C4-2B (cell line): Measurements from ENCODE around the gene OPRL1.

ENCODE experiments used
- H3K27ac ChIP-seq: fragments of 450-650 bp; 2 replicates; pipeline ENCODE4 v1.5.1; 2017
- ZFX ChIP-seq: fragments of 450-650 bp; IDR thresholded peaks from 2 replicates; pipeline ENCODE4 v1.6.1; 2017
- TF ChIP-seq, protein P1 (sequence below): fragments of 450-650 bp; conservative IDR thresholded peaks from 2 replicates; pipeline ENCODE4 v1.5.1; 2017; ENCODE audit warnings: mild to moderate bottlenecking

Gene OPRL1

DNA sequence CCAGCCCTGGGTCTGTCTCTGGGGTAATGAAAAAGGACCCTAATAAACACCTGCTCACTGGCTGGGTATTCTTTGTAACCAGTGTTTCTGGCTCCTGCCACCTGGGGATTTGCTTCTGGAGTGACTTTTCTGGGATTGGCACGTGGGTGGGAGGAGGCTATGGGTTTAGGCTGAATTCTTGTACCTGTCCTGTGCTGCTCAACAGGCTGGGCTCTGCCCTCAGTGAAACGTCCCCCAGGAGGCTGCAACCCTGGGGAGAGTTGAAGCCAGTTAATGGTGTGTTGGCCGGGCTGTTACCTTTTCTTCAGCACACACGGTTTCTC is 20.6 kb downstream of the OPRL1 start:
- TF ChIP-seq ZFX = no peak
- TF ChIP-seq, protein P1, sequence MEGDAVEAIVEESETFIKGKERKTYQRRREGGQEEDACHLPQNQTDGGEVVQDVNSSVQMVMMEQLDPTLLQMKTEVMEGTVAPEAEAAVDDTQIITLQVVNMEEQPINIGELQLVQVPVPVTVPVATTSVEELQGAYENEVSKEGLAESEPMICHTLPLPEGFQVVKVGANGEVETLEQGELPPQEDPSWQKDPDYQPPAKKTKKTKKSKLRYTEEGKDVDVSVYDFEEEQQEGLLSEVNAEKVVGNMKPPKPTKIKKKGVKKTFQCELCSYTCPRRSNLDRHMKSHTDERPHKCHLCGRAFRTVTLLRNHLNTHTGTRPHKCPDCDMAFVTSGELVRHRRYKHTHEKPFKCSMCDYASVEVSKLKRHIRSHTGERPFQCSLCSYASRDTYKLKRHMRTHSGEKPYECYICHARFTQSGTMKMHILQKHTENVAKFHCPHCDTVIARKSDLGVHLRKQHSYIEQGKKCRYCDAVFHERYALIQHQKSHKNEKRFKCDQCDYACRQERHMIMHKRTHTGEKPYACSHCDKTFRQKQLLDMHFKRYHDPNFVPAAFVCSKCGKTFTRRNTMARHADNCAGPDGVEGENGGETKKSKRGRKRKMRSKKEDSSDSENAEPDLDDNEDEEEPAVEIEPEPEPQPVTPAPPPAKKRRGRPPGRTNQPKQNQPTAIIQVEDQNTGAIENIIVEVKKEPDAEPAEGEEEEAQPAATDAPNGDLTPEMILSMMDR = no peak
- no peak overlapping the region for H3K27ac ChIP-seq

DNA sequence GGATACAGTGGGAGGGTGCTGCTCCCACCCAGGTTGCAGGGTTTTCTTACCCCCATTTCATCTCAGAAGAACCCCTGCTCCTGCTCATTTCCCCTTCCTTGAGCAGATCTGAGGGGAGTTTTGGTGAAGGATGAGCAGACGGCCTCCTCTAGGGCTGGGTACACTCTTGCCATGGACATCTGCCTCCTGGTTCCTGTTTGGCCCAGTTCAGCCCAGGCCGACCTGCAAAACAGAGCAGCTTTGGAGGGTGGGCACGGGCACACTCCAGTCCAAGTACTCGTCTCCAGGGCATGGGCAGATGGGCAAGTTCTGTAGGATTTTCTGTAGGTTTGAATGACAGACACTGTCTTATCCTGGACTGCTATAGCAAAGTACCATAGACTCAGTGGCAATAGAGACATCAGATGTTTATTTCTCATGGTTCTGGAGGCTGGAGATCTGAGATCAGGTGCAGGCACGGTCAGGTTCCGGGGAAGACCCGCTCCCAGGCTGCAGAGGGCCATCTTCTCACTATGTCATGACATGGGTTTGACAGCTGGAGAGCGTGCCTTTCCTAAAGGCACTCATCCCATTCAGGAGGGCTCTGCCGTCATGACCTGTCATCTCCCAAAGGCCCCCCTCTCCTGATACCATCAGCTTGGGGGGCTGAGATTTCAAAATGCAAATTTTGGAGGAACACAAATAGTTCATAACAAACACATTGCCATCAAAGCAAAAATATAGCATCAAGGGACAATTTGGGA is 21.2 kb downstream of the OPRL1 start:
- no peak overlapping the region for H3K27ac ChIP-seq
- TF ChIP-seq ZFX = no peak
- TF ChIP-seq, protein P1 = no peak

DNA sequence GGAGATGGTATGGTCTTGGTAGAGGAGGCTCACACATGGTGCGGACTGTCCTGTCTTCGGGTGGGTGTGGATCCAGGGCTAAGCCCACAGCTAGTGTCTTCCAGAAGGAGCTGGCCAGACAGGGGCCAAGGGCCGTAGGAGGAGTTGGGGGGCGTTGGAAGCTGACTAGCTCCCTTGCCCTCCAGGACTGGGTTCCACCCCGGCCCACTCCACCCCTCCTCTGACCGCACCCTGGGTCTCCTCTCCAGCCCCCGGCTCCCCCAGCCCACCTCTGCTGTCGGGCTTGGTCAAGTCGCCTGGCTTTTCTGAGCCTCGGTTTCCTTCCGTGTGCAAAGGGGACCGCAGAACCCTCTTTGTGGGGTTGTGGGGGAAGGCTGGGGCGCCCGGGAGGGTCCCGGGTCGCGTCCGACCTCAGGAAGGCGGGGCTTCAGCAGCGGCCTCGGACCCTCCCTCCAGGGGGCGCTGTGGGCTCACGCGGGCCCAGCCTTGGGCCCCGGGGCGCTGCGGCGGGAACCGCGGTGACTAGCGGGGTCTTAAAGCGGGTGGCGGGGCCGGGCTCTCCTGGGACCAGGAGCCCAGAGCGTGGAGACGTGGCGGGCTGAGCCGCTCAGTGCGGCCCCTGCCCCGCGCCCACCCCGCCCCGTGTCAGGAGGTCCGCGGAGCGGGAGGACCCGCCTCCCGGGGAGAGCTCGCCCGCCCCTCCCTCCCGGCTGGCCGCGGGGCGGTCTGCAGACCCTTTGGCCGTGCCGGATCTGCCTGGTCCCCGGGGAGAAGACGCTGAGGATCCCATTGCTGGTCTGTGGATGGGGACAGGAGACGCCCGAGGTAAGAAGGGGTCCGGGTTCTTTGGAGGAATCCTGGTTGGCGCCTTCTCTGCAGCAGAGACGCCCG is 22.1 kb downstream of the OPRL1 start:
- H3K27ac ChIP-seq = no peak overlapping the region
- TF ChIP-seq, protein P1 = peak; percentile 91
- no peak for TF ChIP-seq ZFX

DNA sequence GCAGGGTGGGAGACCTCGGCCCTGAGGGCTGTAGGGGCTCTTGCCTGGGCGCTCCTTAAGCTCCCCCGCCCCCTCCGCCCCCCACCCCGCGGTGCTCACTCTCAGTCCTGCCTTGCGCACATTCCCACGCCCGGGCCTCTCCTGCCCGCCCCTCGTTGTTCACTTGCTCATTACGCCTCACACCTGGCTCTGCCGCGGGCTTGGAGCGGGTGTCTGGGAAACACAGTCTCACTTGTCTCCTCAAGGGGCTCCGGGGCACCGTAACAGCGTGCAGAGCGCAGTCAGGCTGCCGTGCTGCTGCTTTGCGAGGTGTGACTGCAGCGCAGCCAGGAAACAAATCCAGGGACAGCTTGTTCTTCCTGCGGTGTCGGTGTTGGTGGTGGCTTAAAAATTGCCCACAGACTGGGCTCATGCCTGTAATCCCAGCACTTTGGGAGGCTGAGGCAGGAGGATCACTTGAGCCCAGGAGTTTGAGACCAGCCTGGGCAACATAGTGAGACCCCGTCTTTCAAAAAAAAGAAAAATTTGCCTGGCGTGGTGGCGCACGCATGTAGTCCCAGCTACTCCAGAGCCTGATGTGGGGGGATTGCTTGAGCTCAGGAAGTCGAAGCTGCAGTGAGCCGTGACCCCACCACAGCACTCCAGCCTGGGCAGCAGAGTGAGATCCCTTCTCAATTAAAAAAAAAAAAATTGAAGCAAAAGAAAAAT is 22.9 kb downstream of the OPRL1 start:
- TF ChIP-seq ZFX = no peak
- TF ChIP-seq, protein P1 = no peak
- H3K27ac ChIP-seq = no peak overlapping the region

DNA sequence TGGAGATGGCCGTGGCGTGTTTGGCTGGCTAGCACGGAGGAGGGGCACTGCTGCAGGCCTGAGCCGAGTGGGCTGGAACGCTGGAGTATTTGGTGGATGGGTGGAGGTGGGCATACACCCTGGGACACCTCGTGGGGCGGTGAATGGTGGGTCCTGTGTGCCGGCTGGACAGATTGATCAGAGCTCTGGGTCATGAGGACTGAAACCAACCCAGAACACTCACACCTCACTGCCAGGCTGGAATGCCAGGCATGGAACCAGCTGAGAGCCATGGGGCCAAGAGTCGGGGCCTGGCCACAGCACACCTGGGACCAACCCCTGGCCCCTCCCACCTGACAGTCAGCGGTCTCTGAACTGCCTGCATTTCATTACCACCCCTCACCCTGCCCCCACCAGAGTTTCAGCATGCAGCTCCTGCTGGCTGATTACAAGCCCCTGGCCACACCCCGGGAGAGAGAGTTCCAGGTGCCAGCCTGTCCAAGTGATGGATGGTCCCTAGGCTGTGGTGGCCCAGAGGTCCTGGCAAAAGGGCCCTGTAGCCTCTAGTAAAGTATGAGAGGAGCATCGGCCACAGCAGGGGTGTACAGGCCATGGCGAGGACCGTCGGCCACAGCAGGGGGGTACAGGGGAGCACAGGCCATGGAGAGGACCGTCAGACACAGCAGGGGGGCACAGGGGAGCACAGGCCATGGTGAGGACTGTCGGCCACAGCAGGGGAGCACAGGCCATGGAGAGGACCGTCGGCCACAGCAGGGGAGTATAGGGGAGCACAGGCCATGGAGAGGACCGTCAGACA is 24.2 kb downstream of the OPRL1 start:
- no peak overlapping the region for H3K27ac ChIP-seq
- TF ChIP-seq, protein P1 = no peak
- no peak for TF ChIP-seq ZFX

DNA sequence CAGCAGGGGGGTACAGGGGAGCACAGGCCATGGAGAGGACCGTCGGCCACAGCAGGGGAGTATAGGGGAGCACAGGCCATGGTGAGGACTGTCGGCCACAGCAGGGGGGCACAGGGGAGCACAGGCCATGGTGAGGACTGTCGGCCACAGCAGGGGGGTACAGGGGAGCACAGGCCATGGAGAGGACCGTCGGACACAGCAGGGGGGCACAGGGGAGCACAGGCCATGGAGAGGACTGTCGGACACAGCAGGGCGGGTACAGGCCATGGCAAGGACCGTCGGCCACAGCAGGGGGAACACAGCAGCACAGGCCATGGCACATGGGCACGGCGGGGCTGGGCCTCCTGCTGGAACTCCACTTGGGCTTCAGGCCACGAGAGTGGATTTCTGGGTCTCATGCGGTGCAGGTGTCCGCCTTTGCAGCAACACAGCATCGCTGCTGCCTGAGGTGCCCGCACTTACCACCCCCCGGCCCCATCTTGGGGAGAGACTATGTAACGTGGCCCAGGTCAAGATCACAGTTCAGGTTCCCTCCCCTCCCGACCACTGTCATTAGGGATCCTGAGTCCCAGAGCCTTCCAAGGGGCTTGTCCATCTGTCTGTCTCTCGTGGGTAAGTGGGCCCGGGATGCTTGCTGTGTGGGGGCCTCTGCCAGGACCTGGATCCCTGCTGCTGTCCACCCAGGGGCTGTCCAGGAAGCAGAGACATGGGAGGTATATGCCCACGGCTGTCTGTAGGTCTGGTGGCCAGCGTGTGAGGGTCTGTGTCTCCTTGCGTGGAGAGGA is 25.0 kb downstream of the OPRL1 start:
- no peak overlapping the region for H3K27ac ChIP-seq

More for the DNA sequence above, 25.0 kb downstream of the OPRL1 start:
- no peak for TF ChIP-seq ZFX
- TF ChIP-seq, protein P1 = no peak
